Brain microvascular endothelial cell (primary cell): ENCODE data around the gene FAM227B.

ENCODE experiments used
- DNase-seq: peaks from one replicate; pipeline ENCODE4 v3.0.0-alpha.2; 2020
- H3K27ac ChIP-seq: fragments of 250-450 bp; sonication (Bioruptor Pico); 2 replicates; pipeline ENCODE4 v1.5.1; 2020; ENCODE audit warnings: mild to moderate bottlenecking, moderate library complexity
- H3K27me3 ChIP-seq: fragments of 250-450 bp; sonication (Bioruptor Pico); replicated peaks from 2 replicates; pipeline ENCODE4 v1.5.1; 2020; ENCODE audit warnings: mild to moderate bottlenecking
- H3K36me3 ChIP-seq: fragments of 250-450 bp; sonication (Bioruptor Pico); replicated peaks from 2 replicates; pipeline ENCODE4 v1.5.1; 2020; ENCODE audit warnings: mild to moderate bottlenecking
- H3K4me3 ChIP-seq: 2 replicates; pipeline ENCODE4 v1.5.1; 2011; ENCODE audit warnings: low read depth, mild to moderate bottlenecking, control low read depth, low read length, moderate library complexity
- in situ Hi-C: cut with HindIII; loops from 2 replicates; pipeline ENCODE4 v1.10.0; 2017; ENCODE audit warnings: low sequenced_read_pairs, low pct_ligation_motif_present
- TF ChIP-seq, protein P1 (sequence below): IDR thresholded peaks from 2 replicates; pipeline ENCODE4 v1.5.1; 2011; ENCODE audit warnings: low read depth, mild to moderate bottlenecking, moderate library complexity, low read length, control low read depth, inconsistent platforms; ENCODE audit errors: missing control alignments

Gene FAM227B

DNA sequence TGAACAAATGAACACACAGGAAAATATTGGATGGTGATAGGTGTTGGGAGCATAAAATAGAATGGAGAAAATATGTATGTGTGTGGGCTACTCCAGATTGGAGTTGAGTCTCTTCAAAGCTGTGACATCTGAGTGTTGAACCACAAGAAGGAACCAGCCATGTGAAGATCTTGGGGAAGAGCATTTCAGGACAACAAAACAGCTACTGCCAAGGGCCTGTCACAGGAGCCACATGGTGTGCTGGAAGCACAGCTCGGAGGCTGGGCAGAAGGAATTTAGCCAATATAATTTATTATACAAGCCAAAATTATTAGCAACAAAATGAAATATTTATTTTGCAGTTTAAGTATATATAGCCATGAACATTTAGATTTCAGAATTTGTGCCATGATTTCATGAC lies 305.9 kb downstream of the FAM227B start:
- H3K27ac ChIP-seq, result no peak overlapping the region
- in situ Hi-C loops, result no loop called here
- no peak for DNase-seq
- H3K27me3 ChIP-seq, result no peaks in the 10 kb centered on the region
- no peak overlapping the region for H3K4me3 ChIP-seq
- TF ChIP-seq, protein P1, sequence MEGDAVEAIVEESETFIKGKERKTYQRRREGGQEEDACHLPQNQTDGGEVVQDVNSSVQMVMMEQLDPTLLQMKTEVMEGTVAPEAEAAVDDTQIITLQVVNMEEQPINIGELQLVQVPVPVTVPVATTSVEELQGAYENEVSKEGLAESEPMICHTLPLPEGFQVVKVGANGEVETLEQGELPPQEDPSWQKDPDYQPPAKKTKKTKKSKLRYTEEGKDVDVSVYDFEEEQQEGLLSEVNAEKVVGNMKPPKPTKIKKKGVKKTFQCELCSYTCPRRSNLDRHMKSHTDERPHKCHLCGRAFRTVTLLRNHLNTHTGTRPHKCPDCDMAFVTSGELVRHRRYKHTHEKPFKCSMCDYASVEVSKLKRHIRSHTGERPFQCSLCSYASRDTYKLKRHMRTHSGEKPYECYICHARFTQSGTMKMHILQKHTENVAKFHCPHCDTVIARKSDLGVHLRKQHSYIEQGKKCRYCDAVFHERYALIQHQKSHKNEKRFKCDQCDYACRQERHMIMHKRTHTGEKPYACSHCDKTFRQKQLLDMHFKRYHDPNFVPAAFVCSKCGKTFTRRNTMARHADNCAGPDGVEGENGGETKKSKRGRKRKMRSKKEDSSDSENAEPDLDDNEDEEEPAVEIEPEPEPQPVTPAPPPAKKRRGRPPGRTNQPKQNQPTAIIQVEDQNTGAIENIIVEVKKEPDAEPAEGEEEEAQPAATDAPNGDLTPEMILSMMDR, result no peak
- peaks cover 9% of the 10 kb centered on the region for H3K36me3 ChIP-seq

DNA sequence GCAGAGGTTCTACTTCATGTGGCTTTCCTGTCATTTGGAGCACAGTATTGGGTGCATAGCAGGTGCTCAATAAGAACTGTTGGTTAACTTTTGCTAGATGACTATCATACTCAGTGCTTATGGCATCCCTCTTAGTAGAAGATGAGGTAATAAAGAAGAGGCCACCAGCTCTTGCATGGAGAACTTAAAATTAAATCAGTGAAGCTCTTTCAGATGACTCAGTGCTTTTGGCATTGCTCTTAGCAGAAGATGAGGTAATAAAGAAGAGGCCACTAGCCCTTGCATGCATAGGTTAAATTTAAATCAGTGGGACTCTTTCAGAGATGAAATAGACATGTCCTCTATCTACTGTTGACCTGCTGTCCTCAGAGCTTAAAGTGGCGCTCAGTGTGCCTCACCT lies 307.0 kb downstream of the FAM227B start:
- H3K4me3 ChIP-seq, result no peak overlapping the region
- TF ChIP-seq, protein P1, result no peak
- H3K27me3 ChIP-seq, result no peaks in the 10 kb centered on the region
- peak; percentile 70 for DNase-seq
- no peak overlapping the region for H3K27ac ChIP-seq
- in situ Hi-C loops, result no loop called here
- peaks cover 3% of the 10 kb centered on the region for H3K36me3 ChIP-seq

DNA sequence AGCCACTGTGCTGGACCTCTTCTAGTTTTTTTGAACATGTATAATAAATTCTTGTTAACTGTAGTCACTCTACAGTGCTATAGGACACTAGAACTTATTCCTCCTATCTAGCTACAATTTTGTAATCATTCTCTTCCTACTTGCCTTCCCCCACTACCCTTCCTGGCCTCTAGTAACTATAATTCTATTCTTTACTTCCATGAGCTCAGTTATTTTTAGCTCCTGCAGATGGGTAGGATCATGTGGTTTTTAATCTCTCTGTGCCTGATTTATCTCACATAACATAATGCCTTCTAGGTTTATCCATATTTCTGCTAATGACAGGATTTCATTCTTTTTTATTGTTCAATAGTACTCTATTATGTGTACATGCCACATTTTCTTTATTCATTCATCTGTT lies 310.7 kb downstream of the FAM227B start:
- H3K4me3 ChIP-seq, result no peak overlapping the region
- no peaks in the 10 kb centered on the region for H3K27me3 ChIP-seq
- DNase-seq, result no peak
- in situ Hi-C loops, result no loop called here
- no peak overlapping the region for H3K27ac ChIP-seq
- H3K36me3 ChIP-seq, result peaks cover 3% of the 10 kb centered on the region
- TF ChIP-seq, protein P1, result no peak

DNA sequence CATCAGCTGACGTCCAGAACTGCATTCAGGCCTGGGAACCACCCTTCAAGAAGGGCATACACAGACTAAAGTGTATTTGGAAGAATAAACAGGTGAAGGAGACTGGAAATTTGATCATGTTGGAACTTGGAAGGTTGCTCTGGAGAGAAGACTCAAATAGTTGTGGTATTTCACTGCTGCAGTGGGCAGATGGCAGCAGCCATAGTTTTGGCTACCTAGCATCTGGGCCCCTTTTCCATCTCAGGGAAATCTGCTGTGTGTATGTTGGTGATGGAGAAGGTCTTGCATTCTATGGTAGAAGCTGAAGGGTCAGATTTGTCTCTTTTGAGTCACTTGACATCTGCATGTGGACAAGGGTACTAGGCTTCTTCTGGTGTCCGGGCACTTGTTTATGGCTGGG lies 311.9 kb downstream of the FAM227B start:
- Histone ChIP-seq H3K27me3 (no peaks in the 10 kb centered on the region), H3K27ac (no peak overlapping the region), H3K36me3 (peaks cover 3% of the 10 kb centered on the region), H3K4me3 (no peak overlapping the region)
- in situ Hi-C loops, result no loop called here
- no peak for DNase-seq
- TF ChIP-seq, protein P1, result no peak

DNA sequence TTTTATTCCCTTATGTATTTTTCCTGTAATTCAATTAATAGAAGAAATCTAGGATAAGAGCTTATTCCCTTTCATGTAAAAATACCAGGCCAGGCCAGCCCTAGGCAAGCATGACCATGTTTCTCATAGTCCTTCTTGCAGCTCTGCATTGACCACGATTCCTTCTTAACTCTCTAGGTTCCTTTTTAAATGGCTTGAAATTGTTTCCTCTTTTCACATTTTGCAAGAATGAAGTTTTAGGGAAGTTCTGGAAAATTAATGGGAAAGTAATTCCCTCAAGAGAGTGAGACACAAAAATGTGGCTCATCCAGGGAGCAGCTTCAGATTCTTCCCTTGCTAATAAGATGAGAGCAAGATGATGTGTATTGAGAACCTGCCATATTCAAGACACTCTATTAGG lies 314.1 kb downstream of the FAM227B start:
- Histone ChIP-seq H3K36me3 (peaks cover 3% of the 10 kb centered on the region), H3K4me3 (no peak overlapping the region), H3K27me3 (no peaks in the 10 kb centered on the region), H3K27ac (no peak overlapping the region)
- TF ChIP-seq, protein P1, result no peak
- DNase-seq, result no peak
- in situ Hi-C loops, result no loop called here

DNA sequence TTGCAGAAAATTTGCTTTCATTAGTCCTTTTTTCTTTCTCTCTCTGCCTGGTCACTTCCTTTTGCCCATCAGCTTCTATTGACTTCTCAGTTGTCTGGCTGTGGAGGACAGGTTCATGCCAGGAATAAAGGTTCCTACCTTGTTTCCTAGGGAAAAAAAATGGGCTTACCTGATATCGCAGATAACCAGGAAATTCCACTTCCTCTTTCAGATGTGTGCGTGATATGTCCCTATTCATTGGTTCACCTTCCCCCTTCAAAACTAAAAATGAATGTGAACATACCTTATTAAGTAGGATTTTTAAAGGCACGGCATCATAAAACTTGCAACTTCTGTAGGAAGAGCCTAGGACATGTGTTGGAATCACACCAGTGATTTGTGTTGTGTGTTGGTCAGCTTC lies 317.6 kb downstream of the FAM227B start:
- no peak overlapping the region for H3K4me3 ChIP-seq
- in situ Hi-C loops, result no loop called here
- no peaks in the 10 kb centered on the region for H3K36me3 ChIP-seq
- no peak overlapping the region for H3K27ac ChIP-seq
- TF ChIP-seq, protein P1, result no peak
- DNase-seq, result no peak
- H3K27me3 ChIP-seq, result no peaks in the 10 kb centered on the region
